Small intestine (tissue), 7 donors: ENCODE measurements around the gene USP2. TPM values are rescaled to one million over a fixed set of nuclear protein-coding genes. Genes with fewer than 3 reads are reported as not detected.

ENCODE experiments used
- DNase-seq, 2 donors: peaks; one replicate each; pipeline versions ENCODE4 v3.0.0 to v3.0.0-alpha.2; 2013
- FAIRE-seq: peaks from 2 replicates; lab custom pipeline; 2012; peaks lifted over from hg19 to GRCh38; lab: Jason Lieb, UNC
- H3K27ac ChIP-seq, 3 donors: one replicate each; pipeline ENCODE4 v1.5.1; 2013; ENCODE audit warnings: low read length in 2 of 3, mild to moderate bottlenecking in 2 of 3, control low read depth in 1 of 3, inconsistent platforms in 1 of 3, low read depth in 1 of 3, moderate library complexity in 1 of 3
- H3K27me3 ChIP-seq, 3 donors: one replicate each; pipeline ENCODE4 v1.6.1; 2013; ENCODE audit warnings: low read length in 3 of 3, inconsistent platforms in 1 of 3; ENCODE audit not compliant: control insufficient read depth in 3 of 3, insufficient read depth in 3 of 3
- H3K36me3 ChIP-seq, 3 donors: one replicate each; pipeline ENCODE4 v1.6.1; 2013; ENCODE audit warnings: low read length in 3 of 3, inconsistent platforms in 1 of 3, low read depth in 1 of 3, mild to moderate bottlenecking in 1 of 3, moderate library complexity in 1 of 3; ENCODE audit not compliant: control insufficient read depth in 3 of 3, insufficient read depth in 2 of 3
- H3K4me1 ChIP-seq, 3 donors: one replicate each; pipeline ENCODE4 v1.6.1; 2013; ENCODE audit warnings: low read length in 2 of 3, inconsistent platforms in 1 of 3, low read depth in 1 of 3, mild to moderate bottlenecking in 1 of 3, moderate library complexity in 1 of 3; ENCODE audit not compliant: control insufficient read depth in 3 of 3, insufficient read depth in 2 of 3
- H3K4me3 ChIP-seq, 3 donors: one replicate each; pipeline ENCODE4 v1.5.1; 2013; ENCODE audit warnings: low read length in 3 of 3, control low read depth in 1 of 3, inconsistent platforms in 1 of 3, low read depth in 1 of 3, mild to moderate bottlenecking in 1 of 3, moderate library complexity in 1 of 3
- H3K9me3 ChIP-seq, 2 donors: one replicate each; pipeline ENCODE4 v1.6.1; 2013; ENCODE audit warnings: low read depth in 1 of 2, low read length in 1 of 2; ENCODE audit not compliant: control insufficient read depth in 2 of 2, insufficient read depth in 1 of 2
- WGBS, 3 donors: extraction: QIAGEN DNeasy Blood & Tissue Kit; methylation state at CpG; one replicate each; pipeline ENCODE4 v1.1.7; 2013; 5-methylcytosine and 5-hydroxymethylcytosine counted together
- polyA plus RNA-seq, 4 donors: library from polyadenylated mRNA; stranded (reverse) in 3 of 4; unstranded in 1 of 4; fragments of 200-250 nt in 3 of 4; fragments of 120-200 nt in 1 of 4; gene quantifications; one replicate each; pipeline versions ENCODE4 v1.2.1 to v1.2.3, GENCODE V29; 2013
- donor health status: healthy with polysubstance abuse.
- donor health status: control.
- donor health status: control.
- donor health status: Bipolar disorder and iron deficiency.
- donor health status: healthy.

The USP2 gene
- polyA plus RNA-seq, 4 donors = 3.9 to 19.5 (median 10.3) TPM

GRCh38 chr11:119310682-119311052 is 70.8 kb downstream of the USP2 start:
- Histone ChIP-seq H3K4me1 (peaks cover 0 to 11% (median 0%) of the 10 kb centered on the region in 3 donors), H3K27me3 (peaks cover 0 to 16% (median 2%) of the 10 kb centered on the region in 3 donors), H3K4me3 (no peak overlapping the region), H3K27ac (no peak overlapping the region), H3K9me3 (no peaks in the 10 kb centered on the region), H3K36me3 (peaks cover 0 to 65% (median 2%) of the 10 kb centered on the region in 3 donors)
- DNase-seq (no peak), FAIRE-seq (no peak)
- WGBS, 3 donors = 64 to 81% (median 72%) methylated on average over 15 to 20 of the region's 20 CpGs

GRCh38 chr11:119309953-119310681 is 71.4 kb downstream of the USP2 start:
- WGBS, 3 donors = 71 to 81% (median 75%) methylated on average over 17 of the region's 17 CpGs
- FAIRE-seq (no peak), DNase-seq (no peak)
- no peaks in the 10 kb centered on the region for H3K9me3 ChIP-seq
- H3K4me1 ChIP-seq = peaks cover 0 to 5% (median 0%) of the 10 kb centered on the region in 3 donors
- no peak overlapping the region for H3K4me3 ChIP-seq
- no peak overlapping the region for H3K27ac ChIP-seq
- peaks cover 0 to 11% (median 0%) of the 10 kb centered on the region in 3 donors for H3K27me3 ChIP-seq
- peaks cover 0 to 66% (median 5%) of the 10 kb centered on the region in 3 donors for H3K36me3 ChIP-seq

GRCh38 chr11:119309411-119309810 is 72.1 kb downstream of the USP2 start:
- Histone ChIP-seq H3K36me3 (peaks cover 0 to 62% (median 5%) of the 10 kb centered on the region in 3 donors), H3K9me3 (no peaks in the 10 kb centered on the region), H3K4me3 (no peak overlapping the region), H3K4me1 (no peaks in the 10 kb centered on the region), H3K27ac (no peak overlapping the region), H3K27me3 (peaks cover 0 to 4% (median 0%) of the 10 kb centered on the region in 3 donors)
- WGBS, 3 donors = 86 to 89% (median 86%) methylated on average over 11 of the region's 11 CpGs
- DNase-seq (no peak), FAIRE-seq (no peak)

- peaks cover 2 to 61% (median 7%) of the 10 kb centered on the region in 3 donors for H3K36me3 ChIP-seq
- no peak overlapping the region for H3K4me3 ChIP-seq
- no peak overlapping the region for H3K27ac ChIP-seq
- FAIRE-seq (no peak), DNase-seq (no peak)
- no peaks in the 10 kb centered on the region for H3K4me1 ChIP-seq
- WGBS, 3 donors = 77 to 95% (median 90%) methylated on average over 5 of the region's 5 CpGs
- no peaks in the 10 kb centered on the region for H3K9me3 ChIP-seq
- no peaks in the 10 kb centered on the region for H3K27me3 ChIP-seq
These were observed 73.5 kb downstream of the USP2 start for GRCh38 chr11:119307974-119308373.

GRCh38 chr11:119307219-119307618 is 74.3 kb downstream of the USP2 start:
- DNase-seq = no peak

GRCh38 chr11:119306373-119306890 is 75.1 kb downstream of the USP2 start:
- H3K4me3 ChIP-seq = no peak overlapping the region
- no peak for FAIRE-seq
- H3K36me3 ChIP-seq = peaks cover 2 to 56% (median 9%) of the 10 kb centered on the region in 3 donors
- H3K4me1 ChIP-seq = no peaks in the 10 kb centered on the region
- peak overlapping the region in 1 of 3 donors; percentile 57 for H3K27ac ChIP-seq
- H3K27me3 ChIP-seq = no peaks in the 10 kb centered on the region
- no peaks in the 10 kb centered on the region for H3K9me3 ChIP-seq
- DNase-seq = no peak
- 67 to 89% (median 74%) methylated on average over 5 of the region's 5 CpGs for WGBS, 3 donors

More at GRCh38 chr11:119307219-119307618, 74.3 kb downstream of the USP2 start:
- Histone ChIP-seq H3K27me3 (no peaks in the 10 kb centered on the region), H3K4me3 (no peak overlapping the region), H3K36me3 (peaks cover 2 to 57% (median 7%) of the 10 kb centered on the region in 3 donors), H3K9me3 (no peaks in the 10 kb centered on the region), H3K4me1 (no peaks in the 10 kb centered on the region), H3K27ac (peak overlapping the region in 1 of 3 donors; percentile 52)
- WGBS, 3 donors = 61 to 77% (median 75%) methylated on average over 1 of the region's 1 CpG
- FAIRE-seq = no peak

- WGBS, 3 donors = 86 to 98% (median 96%) methylated on average over 7 of the region's 7 CpGs
- DNase-seq (no peak), FAIRE-seq (no peak)
- Histone ChIP-seq H3K36me3 (peaks cover 2 to 52% (median 9%) of the 10 kb centered on the region in 3 donors), H3K27ac (no peak overlapping the region), H3K4me1 (no peaks in the 10 kb centered on the region), H3K27me3 (no peaks in the 10 kb centered on the region), H3K9me3 (no peaks in the 10 kb centered on the region), H3K4me3 (no peak overlapping the region)
These were observed 75.7 kb downstream of the USP2 start for GRCh38 chr11:119305556-119306372.
